ENCODE data around the gene ENPP5. TPM values are rescaled to one million over a fixed set of nuclear protein-coding genes. Genes with fewer than 3 reads are reported as not detected.
"Not testable (repeated sequence)": the region's sequence is repeated elsewhere in the genome, so short reads cannot be mapped to it uniquely, and the experiment has no call there.

ENPP5 gene
- total and polyA plus RNA-seq, 4 donors: 0.17 to 3.2 (median 0.57) TPM

- no peak for DNase-seq (ENCODE audit: low spot score)
- Histone ChIP-seq H3K27ac (ENCODE audit: low read depth in 1 of 2, low read length in 2 of 2) (no peak overlapping the region), H3K36me3 (ENCODE audit: control insufficient read depth in 4 of 4, insufficient read depth in 3 of 4, low read depth in 1 of 4, low read length in 3 of 4) (no peaks in the 10 kb centered on the region), H3K4me3 (ENCODE audit: low read depth in 1 of 3, low read length in 3 of 3) (no peak overlapping the region), H3K4me1 (ENCODE audit: control insufficient read depth in 4 of 4, insufficient read depth in 4 of 4, low read length in 3 of 4) (no peaks in the 10 kb centered on the region), H3K9me3 (ENCODE audit: control insufficient read depth in 4 of 4, low read length in 3 of 4) (no peaks in the 10 kb centered on the region), H3K9ac (ENCODE audit: low read depth in 1 of 2, low read length in 2 of 2) (no peak overlapping the region), H3K27me3 (ENCODE audit: control insufficient read depth in 4 of 4, insufficient read depth in 4 of 4, low read length in 3 of 4) (no peaks in the 10 kb centered on the region)
- TF ChIP-seq NR2F2 (IDR thresholded peaks at IDR 0.05): no peak
- no peak for TF ChIP-seq FOXA1 (IDR thresholded peaks at IDR 0.05)
- no peak for TF ChIP-seq ATF3 (IDR thresholded peaks at IDR 0.05)
- TF ChIP-seq EGR1 (IDR thresholded peaks at IDR 0.05; ENCODE audit: low read depth in 2 of 2): no peak
- no peak for TF ChIP-seq ZBTB33 (IDR thresholded peaks at IDR 0.05)
- TF ChIP-seq RAD21 (IDR thresholded peaks at IDR 0.05): no peak
- TF ChIP-seq JUND (IDR thresholded peaks at IDR 0.05): no peak
- TF ChIP-seq MAX (IDR thresholded peaks at IDR 0.05): no peak
- TF ChIP-seq HNF4A (conservative IDR thresholded peaks at IDR 0.05): no peak
- TF ChIP-seq SP1 (IDR thresholded peaks at IDR 0.05): no peak
- TF ChIP-seq RXRA (IDR thresholded peaks at IDR 0.05): no peak
- no peak for TF ChIP-seq REST (IDR thresholded peaks at IDR 0.05)
- no peak for TF ChIP-seq TAF1 (conservative IDR thresholded peaks at IDR 0.05)
- no peak for TF ChIP-seq CTCF (IDR thresholded peaks at IDR 0.05; ENCODE audit: low read depth, low read length, missing input control)
Measured at GRCh38 chr6:46156701-46157100, 14.1 kb downstream of the ENPP5 start.

- not testable (repeated sequence) for H3K27me3 ChIP-seq (ENCODE audit: control insufficient read depth in 4 of 4, insufficient read depth in 4 of 4, low read length in 3 of 4); H3K4me1 ChIP-seq (ENCODE audit: control insufficient read depth in 4 of 4, insufficient read depth in 4 of 4, low read length in 3 of 4); H3K9me3 ChIP-seq (ENCODE audit: control insufficient read depth in 4 of 4, low read length in 3 of 4); H3K27ac ChIP-seq (ENCODE audit: low read depth in 1 of 2, low read length in 2 of 2); H3K9ac ChIP-seq (ENCODE audit: low read depth in 1 of 2, low read length in 2 of 2); H3K4me3 ChIP-seq (ENCODE audit: low read depth in 1 of 3, low read length in 3 of 3); H3K36me3 ChIP-seq (ENCODE audit: control insufficient read depth in 4 of 4, insufficient read depth in 3 of 4, low read depth in 1 of 4, low read length in 3 of 4); DNase-seq (ENCODE audit: low spot score)
- 92% methylated on average over 3 of the region's 3 CpGs for WGBS
Measured at GRCh38 chr6:46149066-46149465, 21.7 kb downstream of the ENPP5 start.
